ENCODE data around the gene LIF.

GRCh38 chr22:30262112-30262511 is 15.6 kb upstream of the LIF start:
- TF ChIP-seq ZNF792 (tag by site-specific recombination; IDR thresholded peaks at IDR 0.05) (no peak), HOXD13 (CRISPR knock-in tag; IDR thresholded peaks at IDR 0.05; ENCODE audit: borderline replicate concordance) (no peak)

Measured in HEK293 (cell line).